ENCODE results near the gene HLA-E. TPM values are rescaled to one million over a fixed set of nuclear protein-coding genes. Genes with fewer than 3 reads are reported as not detected.
A peak's percentile ranks its signal among the peaks of the same experiment; 100 is the strongest.

Gene HLA-E
- total and polyA plus RNA-seq, 2 of the 13 experiments (the other 11 are each of a cell fraction or from before 2014, with no cell fraction given) = 45.2 to 90.4 TPM

GRCh38 chr6:30489081-30490025 lies at the start of gene HLA-E (continued):
- TF ChIP-seq ZNF574 (CRISPR knock-in tag; IDR thresholded peaks at IDR 0.05) (no peak; the same call in 1 of the 2 replicates), EEA1 (CRISPR knock-in tag; IDR thresholded peaks at IDR 0.05; ENCODE audit: borderline replicate concordance) (no peak), ZNF782 (CRISPR knock-in tag; IDR thresholded peaks at IDR 0.05; ENCODE audit: borderline replicate concordance) (no peak), NR0B2 (CRISPR knock-in tag; IDR thresholded peaks at IDR 0.05) (no peak), TFDP2 (CRISPR knock-in tag; IDR thresholded peaks at IDR 0.05) (peak; percentile 42; the same call in 1 of the 2 replicates), RNF219 (CRISPR knock-in tag; IDR thresholded peaks at IDR 0.05) (no peak), CHD2 (IDR thresholded peaks at IDR 0.05; ENCODE audit: low read depth, low read length) (no peak), CEBPG (CRISPR knock-in tag; IDR thresholded peaks at IDR 0.05) (peak; percentile 22; the same call in 1 of the 2 replicates), SOX5 (CRISPR knock-in tag; IDR thresholded peaks at IDR 0.05; ENCODE audit: borderline replicate concordance) (peak; percentile 26; the same call in 1 of the 2 replicates), NCOA5 (CRISPR knock-in tag; IDR thresholded peaks at IDR 0.05) (no peak), ZFP36L1 (CRISPR knock-in tag; IDR thresholded peaks at IDR 0.05) (no peak), KDM6A (CRISPR knock-in tag; IDR thresholded peaks at IDR 0.05; ENCODE audit: low read depth) (no peak), NCOA1 (CRISPR knock-in tag; IDR thresholded peaks at IDR 0.05) (no peak; the same call in 1 of the 2 replicates), FLYWCH1 (CRISPR knock-in tag; IDR thresholded peaks at IDR 0.05) (no peak), FOXP1 (IDR thresholded peaks at IDR 0.05) (no peak), FOXP1 (CRISPR knock-in tag; IDR thresholded peaks at IDR 0.05) (peak; percentile 4; the same call in 1 of the 2 replicates), ZNF577 (CRISPR knock-in tag; IDR thresholded peaks at IDR 0.05; ENCODE audit: borderline replicate concordance, low read depth) (no peak), ETV5 (CRISPR knock-in tag; IDR thresholded peaks at IDR 0.05; ENCODE audit: borderline replicate concordance) (peak; percentile 25; the same call in 1 of the 2 replicates), HOXA5 (CRISPR knock-in tag; IDR thresholded peaks at IDR 0.05) (no peak), PLRG1 (conservative IDR thresholded peaks at IDR 0.05) (no peak), CBX2 (IDR thresholded peaks at IDR 0.05; ENCODE audit: low read depth, low read length) (no peak), CBX2 (CRISPR knock-in tag; IDR thresholded peaks at IDR 0.05; ENCODE audit: low read depth) (no peak), GABPB1 (CRISPR knock-in tag; IDR thresholded peaks at IDR 0.05) (peak; percentile 73), ELF3 (CRISPR knock-in tag; IDR thresholded peaks at IDR 0.05) (peak; percentile 45), MAFK (conservative IDR thresholded peaks at IDR 0.05 in 1 of 2, IDR thresholded peaks at IDR 0.05 in 1 of 2; ENCODE audit: low read length in 2 of 2) (peak; percentile 81 to 90)
